Adrenal gland (tissue), 5 donors: ENCODE data around the gene SUSD1.

Source experiments
- POLR2A ChIP-seq, 2 donors: fragments of 450-650 bp; IDR thresholded peaks; one replicate each; pipeline ENCODE4 v1.6.1; 2017; ENCODE audit warnings: antibody characterized with exemption in 2 of 2, mild to moderate bottlenecking in 2 of 2, moderate library complexity in 1 of 2
- TF ChIP-seq, protein P1 (sequence below), 6 experiments: fragments of 450-650 bp in 4 of 6; fragments of 200-600 bp in 2 of 6; sonication (generic) in 1 of 6; IDR thresholded peaks; 1 replicate in 5 of 6; 2 replicates in 1 of 6; pipeline versions ENCODE4 v1.5.1 to v1.8.0; 2016 to 2021; ENCODE audit warnings: antibody characterized with exemption in 6 of 6, mild to moderate bottlenecking in 2 of 6, moderate library complexity in 1 of 6
- donor health status: DM: no; HTN: no; CAD: no.

GRCh38 chr9:112063151-112063550, 111.9 kb downstream of the SUSD1 start:
- TF ChIP-seq, protein P1, sequence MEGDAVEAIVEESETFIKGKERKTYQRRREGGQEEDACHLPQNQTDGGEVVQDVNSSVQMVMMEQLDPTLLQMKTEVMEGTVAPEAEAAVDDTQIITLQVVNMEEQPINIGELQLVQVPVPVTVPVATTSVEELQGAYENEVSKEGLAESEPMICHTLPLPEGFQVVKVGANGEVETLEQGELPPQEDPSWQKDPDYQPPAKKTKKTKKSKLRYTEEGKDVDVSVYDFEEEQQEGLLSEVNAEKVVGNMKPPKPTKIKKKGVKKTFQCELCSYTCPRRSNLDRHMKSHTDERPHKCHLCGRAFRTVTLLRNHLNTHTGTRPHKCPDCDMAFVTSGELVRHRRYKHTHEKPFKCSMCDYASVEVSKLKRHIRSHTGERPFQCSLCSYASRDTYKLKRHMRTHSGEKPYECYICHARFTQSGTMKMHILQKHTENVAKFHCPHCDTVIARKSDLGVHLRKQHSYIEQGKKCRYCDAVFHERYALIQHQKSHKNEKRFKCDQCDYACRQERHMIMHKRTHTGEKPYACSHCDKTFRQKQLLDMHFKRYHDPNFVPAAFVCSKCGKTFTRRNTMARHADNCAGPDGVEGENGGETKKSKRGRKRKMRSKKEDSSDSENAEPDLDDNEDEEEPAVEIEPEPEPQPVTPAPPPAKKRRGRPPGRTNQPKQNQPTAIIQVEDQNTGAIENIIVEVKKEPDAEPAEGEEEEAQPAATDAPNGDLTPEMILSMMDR (IDR thresholded peaks at IDR 0.05), result no peak
- TF ChIP-seq POLR2A (IDR thresholded peaks at IDR 0.05), result no peak
